Smooth muscle cell of bladder (primary cell): Measurements from ENCODE around the gene DNAL1. TPM values are rescaled to one million over a fixed set of nuclear protein-coding genes. Genes with fewer than 3 reads are reported as not detected.

Experiments used
- total RNA-seq: library from RNA; depleted of rRNA; stranded (reverse); fragments of >200 nt; gene quantifications from 2 replicates; pipeline ENCODE4 v1.2.3, GENCODE V29; 2014

Gene DNAL1, protein sequence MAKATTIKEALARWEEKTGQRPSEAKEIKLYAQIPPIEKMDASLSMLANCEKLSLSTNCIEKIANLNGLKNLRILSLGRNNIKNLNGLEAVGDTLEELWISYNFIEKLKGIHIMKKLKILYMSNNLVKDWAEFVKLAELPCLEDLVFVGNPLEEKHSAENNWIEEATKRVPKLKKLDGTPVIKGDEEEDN
- total RNA-seq, result 7.1 and 8.0 TPM in 2 replicates

DNA sequence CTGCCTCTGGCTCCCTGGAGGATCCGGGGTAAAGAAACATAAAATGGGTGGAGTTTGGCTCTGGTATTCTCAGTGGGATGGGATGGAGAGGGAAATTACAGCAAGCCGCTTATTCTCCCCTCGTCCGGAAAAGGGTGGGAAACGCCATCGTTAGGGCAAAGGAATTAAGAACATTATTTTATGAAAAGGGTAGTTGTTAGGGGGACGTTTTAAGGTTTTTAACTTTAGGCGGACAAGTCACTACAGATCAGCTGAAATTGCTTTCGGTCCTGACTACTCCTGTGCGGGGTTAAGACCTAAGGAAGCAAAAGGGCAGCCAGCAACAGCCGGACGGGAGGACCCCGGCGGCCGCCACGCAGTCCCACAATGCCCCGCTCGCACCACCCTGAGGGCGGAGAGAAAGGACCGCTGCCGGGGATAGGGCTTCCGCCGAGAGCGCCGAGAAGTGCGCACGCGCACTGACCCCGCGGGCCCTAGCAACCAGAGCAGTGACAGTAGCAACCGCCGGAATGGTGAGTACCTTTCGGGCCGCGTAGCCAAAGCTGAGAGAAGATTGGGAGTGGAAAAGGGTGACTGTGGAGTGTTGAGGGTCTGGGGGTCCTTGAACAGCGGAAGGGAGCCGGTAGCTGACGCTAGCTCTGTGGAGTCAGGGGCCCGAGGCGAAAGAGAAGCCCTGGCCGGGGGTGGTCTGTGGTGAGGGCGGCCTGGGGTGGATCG lies at the start of gene DNAL1:
DNAL1 (plus strand) TSS at position 456 of the 717 bp plus-strand sequence; CDS start at position 510, 54 bp downstream.

DNA sequence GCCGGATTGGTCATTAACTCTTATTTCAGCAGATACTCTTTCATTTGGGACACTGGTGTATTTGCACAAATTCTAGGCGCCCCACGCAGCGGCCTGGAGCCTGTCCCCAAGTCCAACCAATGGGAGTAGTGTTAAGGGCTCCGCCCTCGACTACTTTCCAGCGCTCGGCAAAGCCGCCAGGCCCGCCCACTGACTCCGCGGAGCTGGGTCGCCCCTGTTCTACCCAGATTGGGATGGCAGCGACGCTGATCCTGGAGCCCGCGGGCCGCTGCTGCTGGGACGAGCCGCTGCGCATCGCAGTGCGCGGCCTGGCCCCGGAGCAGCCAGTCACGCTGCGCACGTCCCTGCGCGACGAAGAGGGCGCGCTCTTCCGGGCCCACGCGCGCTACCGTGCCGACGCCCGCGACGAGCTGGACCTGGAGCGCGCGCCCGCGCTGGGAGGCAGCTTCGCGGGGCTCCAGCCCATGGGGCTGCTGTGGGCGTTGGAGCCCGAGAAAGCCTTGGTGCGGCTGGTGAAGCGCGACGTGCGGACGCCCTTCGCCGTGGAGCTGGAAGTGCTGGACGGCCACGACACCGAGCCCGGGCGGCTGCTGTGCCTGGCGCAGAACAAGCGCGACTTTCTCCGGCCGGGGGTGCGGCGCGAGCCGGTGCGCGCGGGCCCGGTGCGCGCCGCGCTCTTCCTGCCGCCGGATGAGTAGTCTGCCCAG lies 32.3 kb upstream of the DNAL1 start, which contains the start of gene ACOT6:
ACOT6 (plus strand) TSS at position 179 of the 707 bp plus-strand sequence; CDS start at position 234, 55 bp downstream.

DNA sequence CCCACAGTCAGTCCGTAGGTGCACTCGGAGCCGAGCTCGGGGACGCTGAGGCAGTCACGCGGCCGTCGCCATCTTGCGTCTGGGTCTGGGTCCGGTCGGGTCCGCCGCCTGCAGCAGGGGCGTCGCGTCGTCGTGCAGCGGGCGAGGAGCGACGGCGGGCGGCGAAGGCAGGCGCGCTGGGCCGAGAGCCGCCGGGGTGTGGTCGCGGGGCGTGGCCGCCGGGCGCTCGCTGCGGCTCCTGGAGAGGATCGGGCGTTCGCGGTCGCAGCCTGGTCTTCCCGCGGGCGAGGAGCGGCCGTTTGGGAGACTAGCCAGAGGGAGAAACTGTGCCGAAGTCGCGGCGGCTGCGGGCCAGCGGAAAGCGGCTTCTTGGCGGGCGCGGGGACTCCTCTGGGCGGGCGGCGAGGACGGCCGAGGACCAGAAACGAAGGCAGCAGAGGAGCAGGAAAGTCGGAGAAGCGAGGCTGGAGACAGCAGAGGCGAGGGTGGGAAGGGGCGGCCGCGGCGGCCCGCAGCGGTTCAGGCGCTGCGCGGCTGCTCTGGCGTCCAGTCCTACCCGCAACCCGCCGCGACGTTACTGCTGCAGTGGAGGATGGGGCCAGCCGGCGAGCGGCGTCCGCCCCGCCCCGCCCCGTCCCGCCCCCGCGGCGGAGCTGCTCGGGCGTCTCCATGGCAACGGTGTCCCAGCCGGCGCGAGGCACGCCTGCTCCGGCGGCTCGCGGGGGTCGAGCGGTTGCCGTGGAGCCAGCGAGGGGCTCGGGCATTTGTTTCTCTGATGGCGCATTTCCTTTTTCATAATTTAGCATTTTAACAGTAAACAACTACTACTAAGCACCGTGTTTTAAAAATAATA lies 69.2 kb downstream of the DNAL1 start, which contains the start of gene PNMA1:
PNMA1 (minus strand) TSS at position 582 of the 853 bp plus-strand sequence. CDS start 745 bp downstream, outside the sequence.

Other genes with a start within 250 kb of the DNAL1 start
- gene NUMB, start 186.4 kb upstream of the DNAL1 start, total RNA-seq, result 19.2 and 24.5 TPM in 2 replicates
- 13.2 and 13.5 TPM in 2 replicates for gene RIOX1, start 154.1 kb upstream of the DNAL1 start, total RNA-seq
- gene ACOT1, start 107.8 kb upstream of the DNAL1 start, total RNA-seq, result 4.8 and 8.4 TPM in 2 replicates
- gene HEATR4, start 86.0 kb upstream of the DNAL1 start, total RNA-seq, result 0.09 TPM in 1 of 2 replicates, not detected in the other
- 29.3 and 38.5 TPM in 2 replicates for gene ACOT2, start 75.8 kb upstream of the DNAL1 start, total RNA-seq
- 0.43 and 0.46 TPM in 2 replicates for gene ACOT4, start 53.1 kb upstream of the DNAL1 start, total RNA-seq
- not detected in 2 replicates for gene ACOT6, start 32.5 kb upstream of the DNAL1 start, total RNA-seq
- gene PNMA1, start 69.4 kb downstream of the DNAL1 start, total RNA-seq, result 9.0 and 10.0 TPM in 2 replicates
- gene PTGR2, start 206.8 kb downstream of the DNAL1 start, total RNA-seq, result 4.3 and 4.4 TPM in 2 replicates
- 69.8 and 71.8 TPM in 2 replicates for gene ZNF410, start 241.9 kb downstream of the DNAL1 start, total RNA-seq